ENCODE results near the gene GCNT4. TPM values are rescaled to one million over a fixed set of nuclear protein-coding genes. Genes with fewer than 3 reads are reported as not detected.

Gene GCNT4
- total and polyA plus RNA-seq, 2 experiments from 2014 or later, result 2.5 to 5.4 TPM

- TF ChIP-seq ZNF462 (CRISPR knock-in tag; IDR thresholded peaks at IDR 0.05) (no peak), CTCF (conservative IDR thresholded peaks at IDR 0.05; ENCODE audit: low read depth in 2 of 2) (no peak), ZNF331 (CRISPR knock-in tag; IDR thresholded peaks at IDR 0.05; ENCODE audit: low read depth) (no peak), NANOG (IDR thresholded peaks at IDR 0.05; ENCODE audit: borderline replicate concordance) (no peak)
These were observed 621 bp upstream of the GCNT4 start (continued) for GRCh38 chr5:75053054-75053303.

GRCh38 chr5:75051217-75051751 lies 1.1 kb downstream of the GCNT4 start:
- Histone ChIP-seq H3K4me2 (peak overlapping the region; percentile 91), H3K4me3 (peak overlapping the region; percentile 71; the same call in 1 of the 2 replicates), H3K27me3 (ENCODE audit: insufficient read depth) (peaks cover 37% of the 10 kb centered on the region), H4K20me1 (replicated peaks; ENCODE audit: insufficient read depth) (no peaks in the 10 kb centered on the region), H3K27ac (ENCODE audit: low read depth) (no peak overlapping the region), H3K9me2 (ENCODE audit: insufficient read depth) (no peaks in the 10 kb centered on the region), H2AFZ (no peak overlapping the region), H3K79me2 (replicated peaks; ENCODE audit: insufficient read depth) (peaks cover 35% of the 10 kb centered on the region), H3K36me3 (ENCODE audit: insufficient read depth) (no peaks in the 10 kb centered on the region), H3F3A (replicated peaks; ENCODE audit: low read depth) (no peaks in the 10 kb centered on the region), H3K4me1 (ENCODE audit: insufficient read depth) (peaks cover 30% of the 10 kb centered on the region)
- H3K4me1 Mint-ChIP-seq, result peaks cover 55% of the 10 kb centered on the region
- H3K27me3 Mint-ChIP-seq (ENCODE audit: insufficient read depth, low read depth, poor library complexity), result peaks cover 41% of the 10 kb centered on the region
- peak; percentile 19 for DNase-seq (ENCODE audit: low spot score)
- no peak overlapping the region for H3K27ac Mint-ChIP-seq
- no peaks in the 10 kb centered on the region; the same call in 2 of the 3 replicates for H3K9me3 Mint-ChIP-seq
- ATAC-seq, result no peak
- no peaks in the 10 kb centered on the region; the same call in 1 of the 3 replicates for H3K36me3 Mint-ChIP-seq (ENCODE audit: low read depth)
- H3K4me3 Mint-ChIP-seq, result peak overlapping the region; percentile 82
- TF ChIP-seq ZNF331 (CRISPR knock-in tag; IDR thresholded peaks at IDR 0.05; ENCODE audit: low read depth) (no peak), ZNF462 (CRISPR knock-in tag; IDR thresholded peaks at IDR 0.05) (no peak), CTCF (conservative IDR thresholded peaks at IDR 0.05; ENCODE audit: low read depth in 2 of 2) (no peak), NANOG (IDR thresholded peaks at IDR 0.05; ENCODE audit: borderline replicate concordance) (no peak)

Data from GM23338 (cell line).